Right hindlimb (tissue), 1 donor: ENCODE results near the gene TEP1.

Experiments
- DNase-seq: peaks from one replicate; pipeline ENCODE4 v3.0.0-alpha.2; 2018

TEP1 gene

DNA sequence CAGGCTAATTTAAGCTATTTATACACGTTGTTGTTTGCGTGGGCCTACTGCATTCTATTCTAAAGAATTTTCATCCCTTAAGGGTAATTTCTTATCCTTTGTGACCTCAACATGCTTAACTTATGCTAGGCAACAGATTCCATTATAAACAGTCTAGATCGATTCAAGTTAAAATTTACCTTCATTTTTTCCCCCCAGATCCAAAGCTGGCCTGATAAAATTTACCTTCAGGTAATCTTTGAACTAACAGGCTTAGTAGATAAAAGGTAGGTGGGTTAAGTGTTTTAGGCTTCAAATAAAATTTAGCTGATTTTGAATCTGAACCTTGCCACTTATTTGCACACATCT lies 79.8 kb downstream of the TEP1 start:
- DNase-seq = no peak

GRCh38 chr14:20332788-20333493 lies 80.4 kb downstream of the TEP1 start, which contains the start of gene CCNB1IP1:
Gene CCNB1IP1 (minus strand): TSS chr14:20333279. CDS start chr14:20316523, 16,756 bp downstream.
- peak; percentile 78 for DNase-seq

DNA sequence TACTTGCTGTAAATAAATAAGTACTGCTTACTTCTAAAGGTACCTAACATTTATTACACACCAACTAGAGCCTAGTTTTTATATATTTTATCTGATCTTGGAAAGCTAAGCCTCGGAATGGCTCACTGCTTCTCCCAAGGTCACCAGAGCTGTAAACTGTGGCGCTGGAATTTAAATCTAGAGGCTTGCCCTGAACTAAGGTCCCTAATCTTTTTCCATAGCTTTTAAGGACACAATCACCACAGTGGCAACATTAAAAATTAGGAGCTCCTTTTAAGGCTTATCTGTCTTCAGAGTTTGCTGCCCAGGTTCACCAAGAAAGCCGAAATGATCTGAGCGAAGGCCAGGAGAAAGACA lies 80.9 kb downstream of the TEP1 start:
- no peak for DNase-seq

- no peak for DNase-seq
These were observed 82.2 kb downstream of the TEP1 start for GRCh38 chr14:20331053-20331613.

DNA sequence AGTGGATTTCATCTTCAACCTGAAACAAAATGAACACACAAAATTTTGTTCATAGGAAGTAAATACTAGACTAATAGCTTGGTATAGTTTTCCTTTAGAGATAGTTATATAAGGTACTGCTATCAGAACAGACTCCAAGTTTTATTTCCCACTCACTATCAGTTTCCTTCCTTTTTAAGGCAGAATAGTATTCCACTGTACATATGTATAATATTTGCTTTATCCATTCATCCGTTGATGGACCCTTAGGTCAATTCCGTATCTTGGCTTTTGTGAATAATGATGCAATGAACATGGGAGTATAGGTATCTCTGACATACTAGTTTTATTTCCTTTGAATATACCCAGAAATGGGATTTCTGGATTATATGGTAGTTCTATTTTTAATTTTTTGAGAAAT lies 83.9 kb downstream of the TEP1 start:
- no peak for DNase-seq

DNA sequence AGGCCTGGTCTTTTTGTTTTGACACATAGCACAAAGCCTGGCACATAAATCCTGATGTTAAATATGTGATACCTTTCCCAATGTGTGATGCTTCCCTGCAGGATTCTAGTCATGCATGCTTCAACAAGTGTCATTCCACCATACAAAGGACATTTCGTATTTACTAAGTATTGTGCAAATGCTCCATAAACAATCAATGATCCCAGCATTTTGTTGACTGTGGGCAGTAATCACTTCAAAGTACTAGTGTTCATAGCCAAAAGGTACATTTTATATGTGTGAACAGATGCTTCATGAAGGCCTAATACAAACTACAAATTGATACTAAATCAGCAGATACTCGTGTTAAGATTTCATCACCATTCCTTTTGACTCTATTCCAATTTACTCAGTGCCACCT lies 84.6 kb downstream of the TEP1 start:
- no peak for DNase-seq

GRCh38 chr14:20327005-20327869 lies 86.1 kb downstream of the TEP1 start:
- DNase-seq = no peak

- no peak for DNase-seq
These were observed 95.6 kb downstream of the TEP1 start for GRCh38 chr14:20317720-20318119.
